Astrocyte (in vitro differentiated cells and primary cell): Measurements from ENCODE around the gene C14orf119. TPM values are rescaled to one million over a fixed set of nuclear protein-coding genes. Genes with fewer than 3 reads are reported as not detected.

Experiments used
- DNase-seq: peaks from one replicate; pipeline ENCODE4 v3.0.0-alpha.2; 2010; ENCODE audit warnings: low read depth
- FAIRE-seq: peaks from 2 replicates; lab custom pipeline; 2011; peaks lifted over from hg19 to GRCh38; lab: Jason Lieb, UNC
- H2AFZ ChIP-seq: 2 replicates; pipeline ENCODE4 v1.6.0; 2012; ENCODE audit warnings: low read depth, low read length, inconsistent platforms
- H3K27ac ChIP-seq: 2 replicates; pipeline ENCODE4 v1.5.1; 2011; ENCODE audit warnings: low read depth, low read length, inconsistent platforms
- H3K27me3 ChIP-seq: 2 replicates; pipeline ENCODE4 v1.6.0; 2011; ENCODE audit warnings: low read length, inconsistent platforms; ENCODE audit not compliant: insufficient read depth
- H3K36me3 ChIP-seq: 2 replicates; pipeline ENCODE4 v1.5.1; 2011; ENCODE audit warnings: low read length, inconsistent platforms; ENCODE audit not compliant: insufficient read depth
- H3K4me1 ChIP-seq: 2 replicates; pipeline ENCODE4 v1.5.1; 2011; ENCODE audit warnings: low read length, inconsistent platforms; ENCODE audit not compliant: insufficient read depth
- H3K4me2 ChIP-seq: 2 replicates; pipeline ENCODE4 v1.6.0; 2012; ENCODE audit warnings: low read length, inconsistent platforms
- H3K4me3 ChIP-seq: 2 replicates; pipeline ENCODE4 v1.5.1; 2011; ENCODE audit warnings: low read depth, mild to moderate bottlenecking, low read length, inconsistent platforms; ENCODE audit not compliant: insufficient read depth
- H3K79me2 ChIP-seq: 2 replicates; pipeline ENCODE4 v1.6.0; 2012; ENCODE audit warnings: mild to moderate bottlenecking, low read length, inconsistent platforms; ENCODE audit not compliant: insufficient read depth
- H3K9ac ChIP-seq: 2 replicates; pipeline ENCODE4 v1.6.0; 2012; ENCODE audit warnings: mild to moderate bottlenecking, low read length, inconsistent platforms
- H3K9me3 ChIP-seq: 2 replicates; pipeline ENCODE4 v1.5.1; 2012; ENCODE audit warnings: low read depth, mild to moderate bottlenecking, low read length, inconsistent platforms; ENCODE audit not compliant: insufficient read depth
- H4K20me1 ChIP-seq: 2 replicates; pipeline ENCODE4 v1.6.0; 2012; ENCODE audit warnings: low read length, inconsistent platforms; ENCODE audit not compliant: insufficient read depth
- H3K27ac Mint-ChIP-seq: one replicate; pipeline ENCODE4 v1.8.0; 2021; ENCODE audit warnings: mild to moderate bottlenecking, mixed read lengths; ENCODE audit not compliant: unreplicated experiment
- H3K27me3 Mint-ChIP-seq: one replicate; pipeline ENCODE4 v1.8.0; 2021; ENCODE audit warnings: low read depth, mixed read lengths; ENCODE audit not compliant: unreplicated experiment
- H3K36me3 Mint-ChIP-seq: one replicate; pipeline ENCODE4 v1.8.0; 2021; ENCODE audit warnings: low read depth, mixed read lengths; ENCODE audit not compliant: unreplicated experiment
- H3K4me1 Mint-ChIP-seq: one replicate; pipeline ENCODE4 v1.8.0; 2021; ENCODE audit warnings: low read depth, mixed read lengths; ENCODE audit not compliant: unreplicated experiment
- H3K4me3 Mint-ChIP-seq: one replicate; pipeline ENCODE4 v1.8.0; 2021; ENCODE audit warnings: mild to moderate bottlenecking, moderate library complexity, mixed read lengths; ENCODE audit not compliant: unreplicated experiment
- H3K9me3 Mint-ChIP-seq: one replicate; pipeline ENCODE4 v1.8.0; 2021; ENCODE audit warnings: mild to moderate bottlenecking, mixed read lengths; ENCODE audit not compliant: unreplicated experiment
- EZH2 ChIP-seq: IDR thresholded peaks from 2 replicates; pipeline ENCODE4 v1.6.1; 2012; ENCODE audit warnings: mild to moderate bottlenecking, low read length, inconsistent platforms; ENCODE audit not compliant: insufficient read depth
- total RNA-seq: library from RNA; stranded (reverse); gene quantifications from 2 replicates; pipeline ENCODE4 v1.2.1, GENCODE V29; 2021
- TF ChIP-seq, protein P1 (sequence below): IDR thresholded peaks from 2 replicates; pipeline ENCODE4 v1.5.1; 2011; ENCODE audit warnings: low read depth, mild to moderate bottlenecking, inconsistent platforms, low read length, moderate library complexity; ENCODE audit not compliant: insufficient read depth

C14orf119 gene
- total RNA-seq, 1 donor from 2014 or later, result 83.9 TPM

- peak overlapping the region; percentile 57 for H3K4me3 ChIP-seq
- peaks cover 8% of the 10 kb centered on the region for H3K79me2 ChIP-seq
- Mint-ChIP-seq H3K4me1 (peaks cover 21% of the 10 kb centered on the region), H3K9me3 (no peaks in the 10 kb centered on the region), H3K27ac (peak overlapping the region; percentile 34), H3K36me3 (peaks cover 13% of the 10 kb centered on the region), H3K27me3 (no peaks in the 10 kb centered on the region), H3K4me3 (peak overlapping the region; percentile 85)
- H3K36me3 ChIP-seq, result peaks cover 22% of the 10 kb centered on the region
- H4K20me1 ChIP-seq, result peaks cover 27% of the 10 kb centered on the region
- DNase-seq (peak; percentile 31), FAIRE-seq (peak; percentile 17)
- H3K9me3 ChIP-seq, result no peaks in the 10 kb centered on the region
- no peaks in the 10 kb centered on the region for H3K27me3 ChIP-seq
- no peak overlapping the region for H3K27ac ChIP-seq
- TF ChIP-seq, protein P1, sequence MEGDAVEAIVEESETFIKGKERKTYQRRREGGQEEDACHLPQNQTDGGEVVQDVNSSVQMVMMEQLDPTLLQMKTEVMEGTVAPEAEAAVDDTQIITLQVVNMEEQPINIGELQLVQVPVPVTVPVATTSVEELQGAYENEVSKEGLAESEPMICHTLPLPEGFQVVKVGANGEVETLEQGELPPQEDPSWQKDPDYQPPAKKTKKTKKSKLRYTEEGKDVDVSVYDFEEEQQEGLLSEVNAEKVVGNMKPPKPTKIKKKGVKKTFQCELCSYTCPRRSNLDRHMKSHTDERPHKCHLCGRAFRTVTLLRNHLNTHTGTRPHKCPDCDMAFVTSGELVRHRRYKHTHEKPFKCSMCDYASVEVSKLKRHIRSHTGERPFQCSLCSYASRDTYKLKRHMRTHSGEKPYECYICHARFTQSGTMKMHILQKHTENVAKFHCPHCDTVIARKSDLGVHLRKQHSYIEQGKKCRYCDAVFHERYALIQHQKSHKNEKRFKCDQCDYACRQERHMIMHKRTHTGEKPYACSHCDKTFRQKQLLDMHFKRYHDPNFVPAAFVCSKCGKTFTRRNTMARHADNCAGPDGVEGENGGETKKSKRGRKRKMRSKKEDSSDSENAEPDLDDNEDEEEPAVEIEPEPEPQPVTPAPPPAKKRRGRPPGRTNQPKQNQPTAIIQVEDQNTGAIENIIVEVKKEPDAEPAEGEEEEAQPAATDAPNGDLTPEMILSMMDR, result peak; percentile 69
- no peak for TF ChIP-seq EZH2
- peak overlapping the region; percentile 74 for H3K9ac ChIP-seq
- no peak overlapping the region for H2AFZ ChIP-seq
- H3K4me1 ChIP-seq, result peaks cover 19% of the 10 kb centered on the region
- peak overlapping the region; percentile 99 for H3K4me2 ChIP-seq
These were observed 39.0 kb upstream of the C14orf119 start for GRCh38 chr14:23056145-23056955.

- Mint-ChIP-seq H3K4me3 (peak within 1 kb of the TSS; percentile 85), H3K9me3 (no peaks in the 10 kb centered on the region), H3K36me3 (peaks cover 16% of the 10 kb centered on the region), H3K27ac (peak within 1 kb of the TSS; percentile 72), H3K4me1 (peaks cover 26% of the 10 kb centered on the region), H3K27me3 (no peaks in the 10 kb centered on the region)
- Histone ChIP-seq H4K20me1 (peaks cover 27% of the 10 kb centered on the region), H3K79me2 (peaks cover 8% of the 10 kb centered on the region), H3K4me3 (peak within 1 kb of the TSS; percentile 57), H3K36me3 (peaks cover 23% of the 10 kb centered on the region), H3K9ac (peak within 1 kb of the TSS; percentile 74), H3K4me1 (peaks cover 23% of the 10 kb centered on the region), H3K9me3 (no peaks in the 10 kb centered on the region), H3K4me2 (peak within 1 kb of the TSS; percentile 99), H3K27me3 (no peaks in the 10 kb centered on the region), H2AFZ (no peak within 1 kb of the TSS), H3K27ac (peak within 1 kb of the TSS; percentile 45)
- TF ChIP-seq, protein P1, result no peak
- no peak for TF ChIP-seq EZH2
- DNase-seq (peak; percentile 34), FAIRE-seq (no peak)
These were observed 38.1 kb upstream of the C14orf119 start, which contains the start of gene CDH24 for GRCh38 chr14:23056956-23057756. TSS of gene CDH24 (minus strand) at chr14:23057520. CDS start at chr14:23055733, 1,787 bp downstream.
